AG08396 (cell line): ENCODE results near the gene EEIG1.

Source experiments
- DNase-seq: peaks from one replicate; pipeline ENCODE4 v3.0.0; 2012; ENCODE audit warnings: low spot score, mixed read lengths

Gene EEIG1

DNA sequence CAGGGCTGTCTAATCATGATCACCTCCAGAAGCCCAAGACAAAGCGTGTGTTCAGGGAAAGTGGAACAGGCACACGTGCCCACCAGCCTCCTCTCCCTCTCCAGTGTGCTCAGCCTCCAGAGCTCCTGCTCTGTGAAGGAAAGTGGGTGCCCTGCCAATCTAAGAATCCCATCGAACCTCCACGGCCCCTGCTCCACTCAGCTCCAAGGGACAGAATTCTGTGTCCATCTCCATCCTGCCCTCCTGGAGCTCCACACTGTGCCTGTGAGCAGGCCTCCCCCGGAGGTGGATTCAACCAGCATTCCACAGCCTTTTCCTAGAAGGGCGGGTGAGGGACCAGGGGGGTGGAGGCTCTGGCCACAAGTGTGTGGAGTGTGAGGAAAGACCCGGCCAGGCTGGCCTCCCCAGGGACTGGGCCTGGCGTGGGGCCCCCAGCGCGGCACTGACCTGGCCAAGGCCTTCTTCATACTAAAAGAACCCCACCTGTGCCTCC, 6.0 kb downstream of the EEIG1 start:
- no peak for DNase-seq

DNA sequence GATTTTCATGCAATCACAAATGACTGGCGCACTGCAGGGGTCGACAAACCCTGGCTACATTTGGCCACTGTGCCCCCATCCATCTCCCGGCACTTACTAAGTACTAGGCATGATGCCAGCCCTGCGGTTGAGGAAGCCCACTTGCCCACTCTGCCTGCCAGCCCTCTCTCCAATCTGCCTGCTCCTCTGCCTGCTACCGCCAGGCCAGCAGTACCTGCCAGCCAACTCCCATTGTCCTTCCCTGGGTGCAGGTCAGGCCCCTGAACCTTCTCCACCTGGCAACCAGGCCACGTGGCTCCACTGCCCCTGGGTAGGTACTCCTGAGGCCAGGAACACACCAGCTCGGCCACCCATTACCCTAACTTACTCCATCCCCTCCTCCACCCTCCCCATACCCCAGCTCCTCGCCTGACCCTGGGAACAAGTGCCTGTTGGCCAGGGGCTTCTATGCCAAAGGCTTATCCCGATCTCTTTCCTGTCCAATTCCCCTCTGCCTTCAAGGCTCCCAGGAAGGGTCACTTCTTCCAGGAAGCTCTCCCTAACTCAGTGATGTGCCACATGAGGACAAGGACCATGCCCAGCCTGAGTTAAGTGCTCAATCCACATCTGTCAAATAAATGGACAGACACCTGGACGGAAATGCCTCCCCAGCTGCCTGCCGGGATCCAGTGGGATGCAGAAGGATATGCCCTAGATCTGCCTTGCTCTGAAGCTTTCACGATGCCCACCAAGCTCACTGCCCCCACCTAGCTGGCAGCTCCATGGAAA, 6.6 kb downstream of the EEIG1 start:
- DNase-seq = no peak

DNA sequence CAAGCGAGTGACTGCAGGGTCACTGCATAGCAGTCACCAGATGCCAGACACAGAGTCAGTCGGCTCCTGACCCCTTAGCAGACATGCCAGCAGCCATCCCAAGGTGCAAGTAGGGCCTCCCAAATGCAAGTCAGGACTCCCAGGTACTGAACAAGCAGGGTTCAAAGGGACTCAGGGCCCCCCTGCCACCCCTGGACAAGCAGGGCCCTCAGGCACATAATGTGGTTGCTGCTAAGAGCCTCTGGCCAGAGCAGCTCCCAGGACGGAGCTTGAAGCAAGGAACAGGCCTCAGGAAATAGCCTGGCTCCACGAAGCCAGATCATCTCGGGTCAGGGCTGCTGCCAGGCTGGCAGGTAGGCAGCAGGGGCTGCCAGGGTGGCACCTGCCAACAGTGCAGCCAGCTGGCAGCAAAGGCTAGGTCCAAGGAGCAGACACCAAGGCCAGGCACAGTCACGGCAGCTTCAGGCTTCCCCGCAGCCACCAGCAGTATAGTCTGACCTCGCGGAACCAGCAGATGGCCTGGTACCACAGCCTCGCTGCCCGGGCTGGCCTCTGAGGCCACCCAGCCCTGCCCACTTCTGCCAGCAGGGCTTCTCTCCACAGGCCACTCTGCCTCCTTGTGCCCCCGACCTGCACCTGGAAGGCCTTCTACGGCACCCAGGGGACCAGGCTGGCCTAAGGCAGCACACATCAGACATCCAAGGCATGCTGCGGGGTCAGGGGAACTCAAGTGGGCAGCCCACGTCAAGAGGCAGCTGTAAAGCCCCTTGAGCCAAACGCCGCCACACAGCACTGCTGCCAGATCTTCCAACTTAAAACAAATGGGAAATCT, 7.4 kb downstream of the EEIG1 start:
- DNase-seq = no peak

DNA sequence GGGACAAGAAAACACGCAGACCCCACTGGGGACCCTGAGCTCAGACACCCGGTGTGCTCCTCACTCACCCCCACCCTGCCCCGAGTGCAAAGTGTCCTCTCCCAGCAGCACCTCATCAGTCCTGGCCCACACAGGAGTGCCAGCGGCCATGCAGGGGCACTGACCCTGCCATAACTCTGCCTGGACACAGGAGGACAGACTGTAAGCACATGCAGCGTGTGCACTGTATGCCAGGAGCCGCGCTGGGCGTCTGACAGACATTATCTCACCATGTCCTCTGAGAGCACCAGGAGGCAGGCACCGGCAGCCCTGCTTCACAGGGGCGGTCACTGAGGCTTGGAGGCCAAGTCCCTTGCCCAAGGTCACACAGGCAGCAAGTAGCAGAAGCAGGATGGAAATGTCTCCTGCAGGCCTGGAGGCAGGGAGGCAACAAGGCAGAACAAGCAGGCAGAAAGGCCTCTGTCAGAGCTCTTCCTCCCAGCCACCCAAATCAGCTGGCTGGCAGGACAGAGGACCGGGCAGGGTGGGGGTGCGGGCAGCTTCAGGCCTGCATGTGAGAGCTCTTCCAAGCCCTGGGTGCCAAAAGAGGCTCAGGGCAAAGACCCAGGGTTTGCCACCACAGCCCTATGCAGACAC, 8.4 kb downstream of the EEIG1 start:
- DNase-seq = no peak

DNA sequence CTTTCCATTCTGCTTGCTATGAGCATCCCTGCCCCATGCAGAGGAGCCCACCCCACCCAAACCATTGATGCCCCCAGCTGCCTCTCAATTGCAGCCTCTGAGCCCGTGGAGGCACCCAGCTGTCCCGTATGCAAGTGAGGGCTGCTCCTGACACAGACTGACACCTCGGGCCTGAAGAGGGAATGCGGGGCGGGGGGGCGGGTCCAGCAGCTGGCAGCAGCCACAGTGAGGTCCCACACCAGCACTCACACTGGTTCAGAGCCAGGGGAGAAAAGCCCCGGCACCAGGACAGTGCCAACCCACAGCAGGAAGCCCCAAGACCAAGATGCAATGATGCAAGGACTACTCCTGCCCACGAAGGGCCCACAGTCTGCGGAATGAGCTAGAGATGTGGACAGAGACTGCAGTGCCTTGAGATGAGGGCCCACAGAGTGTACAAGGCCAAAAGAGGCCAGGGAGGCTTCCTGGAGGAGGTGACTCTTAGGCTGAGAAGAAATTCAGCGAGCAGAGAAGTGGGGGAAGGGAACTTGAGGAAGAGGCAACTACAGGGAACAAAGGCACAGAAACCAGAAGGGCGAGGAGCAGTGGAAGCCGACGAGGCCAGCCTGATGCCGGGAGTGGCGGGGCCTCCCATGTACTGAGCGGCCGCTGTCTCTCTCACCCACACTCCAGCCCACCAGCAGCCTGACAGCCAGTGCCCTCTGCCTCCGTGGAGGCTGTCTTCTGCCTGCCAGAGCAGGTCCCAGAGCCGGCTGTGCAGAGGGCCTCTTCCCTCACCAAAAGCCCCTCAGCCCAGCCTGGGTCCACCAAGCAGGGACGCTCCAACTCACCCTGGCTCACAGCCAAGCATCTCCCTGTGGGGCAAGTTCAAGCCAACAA, 9.2 kb downstream of the EEIG1 start:
- no peak for DNase-seq

DNA sequence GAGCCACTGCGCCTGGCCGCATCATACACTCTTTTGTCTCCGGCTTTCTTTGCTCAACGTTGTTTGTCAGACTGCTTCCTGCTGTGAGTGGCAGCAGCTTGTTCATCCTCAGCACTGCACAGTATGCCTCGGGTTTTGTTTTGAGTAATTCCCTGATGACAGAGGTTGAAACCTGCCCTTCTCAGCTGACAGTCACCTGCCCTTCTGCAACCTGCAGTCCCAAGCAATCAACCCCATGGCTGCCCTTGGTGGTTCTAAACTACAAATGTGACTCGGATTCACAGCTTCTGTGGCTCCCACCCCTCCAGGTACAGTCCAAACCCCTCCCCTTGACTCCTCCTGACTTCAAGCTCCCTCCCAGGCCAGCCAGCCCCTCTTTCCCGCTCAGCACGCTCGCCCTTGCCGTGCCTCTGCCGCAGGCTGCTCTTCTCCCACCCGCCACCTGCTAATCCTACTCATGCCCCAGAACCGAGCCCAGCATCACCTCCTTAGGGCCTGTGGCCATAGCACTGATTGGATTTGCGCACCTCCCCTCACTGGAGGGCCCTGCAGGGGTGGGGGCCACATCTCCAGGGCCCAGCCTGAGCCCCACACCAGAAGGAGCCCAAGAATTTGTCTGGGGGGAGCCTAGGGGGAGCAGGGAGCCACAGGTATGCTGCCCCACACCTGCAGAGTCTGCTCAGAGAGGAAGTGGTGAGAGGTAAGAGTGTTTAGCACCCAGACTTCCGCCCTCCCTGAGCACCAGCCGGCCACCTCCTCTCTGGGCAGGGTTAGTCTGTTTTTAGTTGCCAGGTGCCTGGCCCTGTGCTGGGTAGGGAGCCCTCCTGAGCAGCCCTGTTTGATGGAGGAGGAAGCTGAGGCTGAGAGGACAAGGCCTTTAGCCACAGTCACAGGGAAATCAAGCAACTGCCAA, 10.1 kb downstream of the EEIG1 start:
- DNase-seq = no peak

DNA sequence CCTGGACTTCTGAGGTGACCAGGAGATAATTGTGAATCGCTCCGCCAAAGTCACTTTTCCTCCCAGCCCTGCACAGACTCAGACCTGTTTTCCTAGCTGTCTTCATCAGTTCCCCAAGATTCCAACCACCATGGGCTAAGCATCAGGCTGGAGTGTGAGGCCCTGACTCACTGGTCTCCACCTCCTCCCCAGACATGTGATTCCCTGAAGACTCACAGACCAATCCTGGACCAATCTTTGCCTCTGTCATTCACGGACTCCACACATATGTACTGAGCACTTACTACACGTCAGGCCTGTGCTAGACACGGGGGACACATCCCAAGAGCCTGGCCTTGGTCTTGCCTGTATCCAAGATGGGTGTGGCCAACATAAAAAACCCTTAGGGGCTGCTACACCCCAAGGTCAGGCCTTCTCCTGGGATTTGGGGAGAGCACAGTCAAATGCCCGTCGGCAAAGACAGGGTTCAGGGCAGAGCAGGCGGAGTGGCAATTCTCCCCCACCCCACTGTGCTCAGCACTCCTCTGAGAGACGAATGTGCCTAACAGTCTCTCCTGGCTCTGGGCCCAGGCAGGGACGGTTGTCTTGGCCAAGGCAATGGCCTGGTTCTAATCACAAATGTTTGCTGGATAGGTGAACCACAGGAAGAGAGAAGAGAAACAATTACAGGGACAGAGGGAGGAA, 11.9 kb downstream of the EEIG1 start:
- peak; percentile 88 for DNase-seq

DNA sequence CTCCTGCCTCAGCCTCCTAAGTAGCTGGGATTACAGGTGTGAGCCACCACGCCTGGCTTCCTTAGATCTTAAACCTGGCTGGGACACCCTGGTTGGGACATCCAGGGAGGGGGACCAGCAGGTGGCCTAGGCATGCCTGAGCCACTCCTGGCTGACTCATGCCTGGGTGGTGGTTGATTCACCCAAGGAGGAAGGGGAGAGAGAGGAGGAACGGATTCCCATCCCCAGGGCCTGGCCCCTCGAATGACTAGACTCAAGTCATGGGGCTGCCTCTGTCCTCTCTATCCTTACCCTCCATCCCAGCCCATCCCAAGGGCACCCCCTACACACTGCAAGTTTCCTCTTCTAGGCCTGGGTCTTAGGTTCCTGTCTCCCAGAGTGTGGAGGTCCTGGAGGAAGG, 12.7 kb downstream of the EEIG1 start:
- DNase-seq = no peak

DNA sequence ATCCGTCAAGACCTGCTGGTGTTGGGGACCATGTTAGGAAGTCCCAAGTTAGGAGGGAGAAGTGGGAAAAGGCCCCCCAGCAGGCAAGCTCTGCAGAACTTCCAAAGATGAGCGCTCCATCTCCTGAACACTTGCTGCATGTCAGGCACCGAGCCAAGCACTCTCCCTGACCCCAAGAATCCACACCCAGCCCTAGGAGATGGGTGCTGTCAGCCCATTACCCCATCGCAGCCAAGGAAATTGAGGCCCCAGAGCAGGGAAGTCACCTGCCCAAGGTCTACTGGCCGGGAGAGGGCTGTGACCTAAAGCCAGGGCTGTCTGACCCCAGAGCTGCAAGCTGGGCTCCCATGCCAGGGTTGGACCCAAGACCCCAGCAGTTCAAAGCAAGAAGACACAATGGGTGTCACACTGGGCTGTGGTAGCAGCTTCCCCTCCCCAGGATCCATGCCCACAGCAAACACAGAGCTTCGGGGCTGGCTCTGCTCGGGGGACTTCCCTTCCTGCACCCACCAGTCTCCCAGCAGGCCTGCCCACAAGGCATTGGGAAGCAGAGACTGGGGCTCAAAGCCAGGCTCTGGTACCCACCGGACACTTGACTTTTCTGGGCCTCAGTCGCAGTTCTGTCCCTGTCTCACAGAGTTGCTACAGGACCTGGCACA, 13.5 kb downstream of the EEIG1 start:
- DNase-seq = no peak

DNA sequence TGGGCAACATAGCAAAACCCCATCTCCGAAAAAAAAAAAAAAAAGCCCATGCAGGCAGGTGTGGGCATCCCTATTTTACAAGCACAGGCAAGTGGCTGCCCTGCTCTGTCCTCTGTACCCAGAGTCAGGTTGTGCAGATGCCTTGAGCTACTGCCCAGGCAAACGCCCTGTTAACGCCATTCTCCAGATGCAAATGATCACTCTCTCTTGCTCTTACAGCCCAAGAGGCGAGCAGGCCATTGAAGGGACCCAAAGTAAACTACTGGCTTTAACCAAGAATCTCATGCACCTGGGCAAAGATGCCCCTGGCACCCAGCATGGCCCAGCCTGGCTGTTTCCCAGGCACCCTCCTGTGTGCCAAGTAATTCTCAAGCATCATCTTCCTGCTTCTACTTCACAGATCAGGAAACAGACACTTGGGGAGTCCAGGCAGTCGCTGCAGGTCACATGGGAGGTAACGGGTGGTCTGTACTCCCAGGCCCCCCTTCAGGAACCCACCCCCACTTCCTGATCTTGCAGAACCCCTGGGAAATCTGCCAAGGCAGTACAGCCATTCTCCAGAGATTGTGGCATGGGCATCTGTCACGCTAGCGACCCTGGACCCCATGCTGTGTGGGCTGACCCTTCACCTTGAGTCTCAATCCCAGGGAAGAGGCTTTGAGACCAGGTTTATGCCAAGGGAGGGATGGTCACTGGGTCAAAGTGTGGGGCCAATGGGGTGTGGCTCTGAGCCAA, 14.2 kb downstream of the EEIG1 start:
- no peak for DNase-seq

DNA sequence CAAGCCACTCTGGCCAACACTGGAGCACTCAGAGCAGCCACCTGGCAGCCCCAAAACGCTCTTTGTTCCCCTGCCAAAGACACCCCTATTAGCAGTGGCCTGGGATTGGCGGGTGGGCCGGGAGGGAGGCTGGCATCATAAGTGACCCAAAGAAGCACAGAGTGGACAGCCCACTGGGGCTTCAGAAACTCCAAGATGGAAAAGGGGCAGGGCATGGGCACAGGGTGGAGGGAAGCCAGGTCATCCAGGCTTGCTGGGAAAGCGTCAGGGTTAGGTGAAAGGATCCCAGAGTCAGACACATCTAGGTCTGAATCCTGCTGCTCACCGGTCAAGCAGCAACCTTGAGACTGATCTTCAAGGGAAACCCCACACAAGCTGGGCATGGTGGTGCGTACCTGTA, 14.8 kb downstream of the EEIG1 start:
- no peak for DNase-seq

DNA sequence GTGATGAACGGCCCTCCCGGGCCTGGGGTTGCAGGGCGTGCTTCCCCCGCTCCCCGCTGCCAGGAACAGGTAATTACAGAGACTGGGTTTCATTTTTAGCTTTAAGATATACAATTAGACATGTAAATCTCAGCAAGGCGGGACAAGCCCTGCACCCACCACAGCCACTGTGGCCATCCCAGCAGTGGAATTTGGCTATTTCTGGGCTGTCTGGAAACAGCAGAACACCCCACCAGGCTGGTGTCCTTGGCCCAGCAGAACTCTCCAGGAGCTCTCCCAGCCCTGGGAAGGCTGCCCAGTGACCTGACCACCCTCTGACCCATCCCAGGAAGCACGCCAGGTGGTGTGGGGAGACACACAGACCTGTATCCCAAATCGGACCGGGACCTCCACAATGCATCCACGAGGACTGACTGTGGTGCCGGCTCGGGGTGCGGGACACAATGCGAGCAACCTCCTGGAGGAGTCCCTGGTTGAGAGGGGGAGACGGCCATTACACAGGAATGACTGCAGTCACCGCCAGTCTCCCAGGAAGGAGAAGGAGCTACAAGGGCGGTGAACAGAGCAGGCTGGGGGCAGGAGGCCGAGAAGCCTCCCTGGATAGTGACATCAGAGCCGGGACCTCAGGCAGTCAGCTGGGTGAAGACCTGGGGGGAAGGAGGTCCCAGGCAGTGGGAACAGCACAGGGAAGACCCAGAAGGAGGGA, 17.3 kb downstream of the EEIG1 start:
- DNase-seq = no peak

DNA sequence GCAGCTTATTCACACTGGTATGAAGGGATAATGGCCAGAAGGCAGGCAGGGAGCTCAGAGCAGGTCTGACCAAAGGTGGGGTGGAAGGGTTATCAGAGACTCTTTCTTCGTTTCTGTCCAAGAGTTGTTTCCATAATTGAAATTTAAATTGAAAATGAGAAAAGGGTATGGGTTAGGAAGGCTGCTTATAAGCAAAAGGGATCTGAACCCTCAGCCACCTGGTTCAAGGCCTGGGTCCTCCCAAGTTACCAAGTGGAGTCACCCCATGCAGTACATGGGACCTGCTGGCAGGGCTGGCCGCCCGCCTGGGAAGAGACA, 17.8 kb downstream of the EEIG1 start:
- no peak for DNase-seq

DNA sequence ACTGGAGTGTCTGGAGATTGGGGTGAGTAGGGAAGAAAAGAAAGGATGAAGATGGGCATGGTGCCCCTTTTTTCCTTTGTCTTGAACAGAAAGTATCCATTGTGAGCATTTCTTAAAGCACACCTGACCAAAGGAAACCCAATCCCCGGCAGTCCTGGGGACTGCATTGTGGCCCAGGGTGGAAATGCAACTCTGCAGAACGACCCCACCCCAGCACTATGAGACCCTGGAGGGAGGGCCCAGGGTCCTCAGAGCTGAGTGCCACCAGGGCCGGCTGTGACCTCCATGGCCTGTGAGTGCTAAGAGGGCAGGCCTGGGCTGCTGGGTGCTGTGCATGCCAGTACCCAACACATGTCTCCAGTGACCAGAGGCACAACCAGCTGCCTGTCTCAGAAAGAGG, 18.5 kb downstream of the EEIG1 start:
- DNase-seq = no peak

DNA sequence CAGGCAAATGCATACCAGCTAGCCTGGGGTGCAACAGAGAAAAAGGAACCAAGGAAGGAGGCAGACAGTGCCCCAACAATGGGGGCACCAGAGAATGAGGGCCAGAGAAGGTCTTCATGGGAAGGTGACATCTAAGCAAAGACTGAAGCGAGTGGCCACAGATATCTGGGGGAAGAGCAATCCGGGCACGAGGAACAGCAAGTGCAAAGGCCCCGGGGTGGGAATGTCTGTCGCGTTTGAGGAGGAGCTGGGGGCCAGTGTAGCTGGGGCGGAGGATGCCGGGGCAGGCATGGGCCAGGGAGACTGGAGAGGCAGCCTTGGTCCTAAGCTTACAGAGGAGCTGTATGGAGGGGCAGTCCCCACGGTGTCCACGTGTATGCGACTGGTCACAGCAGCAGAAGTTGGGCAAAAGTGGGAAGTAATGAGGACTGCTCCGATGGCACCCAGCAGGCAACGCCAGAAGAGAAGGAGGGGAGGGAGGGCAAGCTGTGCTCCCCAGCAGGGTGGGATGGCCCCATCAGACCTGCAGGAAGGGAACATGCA, 19.1 kb downstream of the EEIG1 start:
- no peak for DNase-seq

DNA sequence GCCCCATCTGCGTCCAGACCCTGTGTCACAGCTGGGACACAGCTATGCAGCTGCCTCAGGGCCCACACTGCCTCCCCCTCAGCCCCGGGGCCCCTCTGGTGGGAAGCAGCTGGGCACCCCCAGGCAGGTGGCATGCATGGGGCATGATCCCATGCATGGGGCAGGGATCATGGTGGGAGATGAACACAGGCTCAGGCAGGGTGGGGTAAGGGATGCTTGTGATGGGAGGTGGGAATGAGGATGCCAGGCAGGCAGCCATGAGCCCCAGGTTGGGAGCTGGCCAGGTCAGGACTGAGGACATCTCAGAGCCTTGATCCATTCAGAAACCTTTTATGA, 19.7 kb downstream of the EEIG1 start:
- DNase-seq = no peak

DNA sequence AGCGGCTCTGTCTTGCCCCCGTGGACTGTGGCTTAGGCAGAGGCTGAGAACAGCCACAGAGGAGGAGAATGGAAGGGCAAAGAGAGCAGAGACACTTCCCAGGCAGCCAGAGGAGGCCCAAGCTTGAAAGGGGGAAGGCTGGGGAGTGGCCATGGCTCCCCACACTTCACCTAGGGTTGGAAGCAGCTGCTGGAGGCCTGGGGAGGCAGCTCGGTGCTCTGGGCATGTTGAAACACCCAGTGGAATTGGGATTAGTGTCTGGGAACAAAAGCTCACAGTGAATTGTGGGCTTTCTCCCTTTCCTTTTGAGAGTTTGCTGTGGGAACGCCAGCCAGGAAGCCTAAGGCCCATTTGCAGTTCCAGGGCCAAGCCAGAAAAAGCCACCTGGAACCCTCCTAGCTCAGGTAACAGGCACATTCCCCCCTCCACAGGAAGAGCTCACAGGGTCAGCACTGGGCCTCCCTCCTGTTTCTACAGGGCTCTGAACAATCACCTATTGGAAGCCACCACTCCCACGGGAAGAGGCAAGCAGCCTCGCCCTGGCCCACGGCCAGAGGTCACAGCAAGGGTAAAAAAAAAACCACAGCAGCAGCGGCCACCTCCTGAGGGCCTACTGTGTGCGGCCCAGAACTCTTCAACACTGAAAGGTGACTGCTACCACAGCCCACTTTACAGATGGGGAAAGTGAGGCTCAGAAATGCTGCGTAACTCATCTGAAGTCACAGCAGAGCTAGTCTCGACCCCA, 20.2 kb downstream of the EEIG1 start:
- DNase-seq = no peak
